HepG2 (cell line): Measurements from ENCODE around the gene RPL37.

Source experiments
- CTCF ChIP-seq: sonication (generic); formaldehyde crosslinking; IDR thresholded peaks from 2 replicates; pipeline ENCODE4 v1.5.0; 2020; ENCODE audit warnings: mild to moderate bottlenecking, missing genetic modification reagents, moderate library complexity
- ELF4 ChIP-seq: sonication (generic); formaldehyde crosslinking; IDR thresholded peaks from 2 replicates; pipeline ENCODE4 v1.5.0; 2020; ENCODE audit warnings: missing genetic modification reagents, mild to moderate bottlenecking, moderate library complexity, borderline replicate concordance
- HIC2 ChIP-seq: sonication (generic); formaldehyde crosslinking; IDR thresholded peaks from 2 replicates; pipeline ENCODE4 v1.9.0; 2022; ENCODE audit warnings: low read depth, missing genetic modification reagents
- KDM3A ChIP-seq: IDR thresholded peaks from 2 replicates; pipeline ENCODE4 v1.6.1; 2018; ENCODE audit warnings: low read depth, missing compliant biosample characterization
- LCORL ChIP-seq, 2 experiments: fragments of 450-650 bp in 1 of 2; sonication (generic) in 1 of 2; formaldehyde crosslinking in 1 of 2; IDR thresholded peaks; 2 replicates each; pipeline versions ENCODE4 v1.5.0 to v1.6.1; 2017 to 2020; ENCODE audit warnings: antibody characterized with exemption in 1 of 2, missing genetic modification reagents in 1 of 2
- NFIC ChIP-seq: IDR thresholded peaks from 2 replicates; pipeline ENCODE4 v1.6.1; 2012; ENCODE audit warnings: mild to moderate bottlenecking, low read length, inconsistent platforms
- NR2C2 ChIP-seq: sonication (generic); formaldehyde crosslinking; IDR thresholded peaks from 2 replicates; pipeline ENCODE4 v1.4.0; 2020; ENCODE audit warnings: missing genetic modification reagents, mild to moderate bottlenecking, moderate library complexity, borderline replicate concordance
- RFX5 ChIP-seq: IDR thresholded peaks from 2 replicates; pipeline ENCODE4 v1.6.1; 2011; ENCODE audit warnings: low read depth, low read length, improper control_type of control experiment
- ZMYM2 ChIP-seq: sonication (generic); formaldehyde crosslinking; IDR thresholded peaks from 2 replicates; pipeline ENCODE4 v1.8.0; 2022; ENCODE audit warnings: mild to moderate bottlenecking, missing genetic modification reagents
- ZNF607 ChIP-seq: sonication (generic); formaldehyde crosslinking; IDR thresholded peaks from 2 replicates; pipeline ENCODE4 v1.5.1; 2020; ENCODE audit warnings: missing genetic modification reagents, mild to moderate bottlenecking, borderline replicate concordance
- TF ChIP-seq, protein P1 (sequence below): IDR thresholded peaks from 2 replicates; pipeline ENCODE4 v1.6.1; 2016; ENCODE audit warnings: low read depth, missing genetic modification reagents, missing compliant biosample characterization
- TF ChIP-seq, protein P2 (sequence below): sonication (generic); formaldehyde crosslinking; IDR thresholded peaks from 2 replicates; pipeline ENCODE4 v1.5.0; 2020; ENCODE audit warnings: mild to moderate bottlenecking, missing genetic modification reagents, borderline replicate concordance

DNA sequence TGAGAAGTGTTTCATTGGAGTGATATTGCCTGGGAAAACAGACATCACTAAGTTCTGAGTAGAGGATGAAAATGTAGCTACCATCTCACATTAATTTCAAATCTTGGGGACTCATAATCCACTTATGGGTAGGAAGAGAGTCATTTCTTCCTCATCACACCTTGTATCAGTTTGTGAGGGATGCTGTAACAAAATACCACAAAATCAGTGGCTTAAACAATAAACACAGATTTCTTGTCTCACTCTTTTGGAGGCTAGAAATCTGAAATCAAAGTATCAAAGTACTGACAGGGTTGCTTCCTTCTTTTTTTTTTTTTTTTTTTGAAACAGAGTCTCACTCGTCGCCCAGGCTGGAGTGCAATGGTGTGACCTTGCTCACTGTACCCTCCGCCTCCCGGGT is 9.5 kb upstream of the RPL37 start:
- TF ChIP-seq ELF4 (CRISPR knock-in tag) (no peak), HIC2 (CRISPR knock-in tag) (no peak), NFIC (no peak), ZMYM2 (no peak), CTCF (CRISPR knock-in tag) (no peak), RFX5 (no peak), NR2C2 (no peak), LCORL (IDR thresholded peaks at IDR 0.05) (no peak), LCORL (CRISPR knock-in tag; IDR thresholded peaks at IDR 0.05) (no peak), KDM3A (CRISPR knock-in tag) (no peak), ZNF607 (CRISPR knock-in tag) (no peak)
- TF ChIP-seq, protein P1, sequence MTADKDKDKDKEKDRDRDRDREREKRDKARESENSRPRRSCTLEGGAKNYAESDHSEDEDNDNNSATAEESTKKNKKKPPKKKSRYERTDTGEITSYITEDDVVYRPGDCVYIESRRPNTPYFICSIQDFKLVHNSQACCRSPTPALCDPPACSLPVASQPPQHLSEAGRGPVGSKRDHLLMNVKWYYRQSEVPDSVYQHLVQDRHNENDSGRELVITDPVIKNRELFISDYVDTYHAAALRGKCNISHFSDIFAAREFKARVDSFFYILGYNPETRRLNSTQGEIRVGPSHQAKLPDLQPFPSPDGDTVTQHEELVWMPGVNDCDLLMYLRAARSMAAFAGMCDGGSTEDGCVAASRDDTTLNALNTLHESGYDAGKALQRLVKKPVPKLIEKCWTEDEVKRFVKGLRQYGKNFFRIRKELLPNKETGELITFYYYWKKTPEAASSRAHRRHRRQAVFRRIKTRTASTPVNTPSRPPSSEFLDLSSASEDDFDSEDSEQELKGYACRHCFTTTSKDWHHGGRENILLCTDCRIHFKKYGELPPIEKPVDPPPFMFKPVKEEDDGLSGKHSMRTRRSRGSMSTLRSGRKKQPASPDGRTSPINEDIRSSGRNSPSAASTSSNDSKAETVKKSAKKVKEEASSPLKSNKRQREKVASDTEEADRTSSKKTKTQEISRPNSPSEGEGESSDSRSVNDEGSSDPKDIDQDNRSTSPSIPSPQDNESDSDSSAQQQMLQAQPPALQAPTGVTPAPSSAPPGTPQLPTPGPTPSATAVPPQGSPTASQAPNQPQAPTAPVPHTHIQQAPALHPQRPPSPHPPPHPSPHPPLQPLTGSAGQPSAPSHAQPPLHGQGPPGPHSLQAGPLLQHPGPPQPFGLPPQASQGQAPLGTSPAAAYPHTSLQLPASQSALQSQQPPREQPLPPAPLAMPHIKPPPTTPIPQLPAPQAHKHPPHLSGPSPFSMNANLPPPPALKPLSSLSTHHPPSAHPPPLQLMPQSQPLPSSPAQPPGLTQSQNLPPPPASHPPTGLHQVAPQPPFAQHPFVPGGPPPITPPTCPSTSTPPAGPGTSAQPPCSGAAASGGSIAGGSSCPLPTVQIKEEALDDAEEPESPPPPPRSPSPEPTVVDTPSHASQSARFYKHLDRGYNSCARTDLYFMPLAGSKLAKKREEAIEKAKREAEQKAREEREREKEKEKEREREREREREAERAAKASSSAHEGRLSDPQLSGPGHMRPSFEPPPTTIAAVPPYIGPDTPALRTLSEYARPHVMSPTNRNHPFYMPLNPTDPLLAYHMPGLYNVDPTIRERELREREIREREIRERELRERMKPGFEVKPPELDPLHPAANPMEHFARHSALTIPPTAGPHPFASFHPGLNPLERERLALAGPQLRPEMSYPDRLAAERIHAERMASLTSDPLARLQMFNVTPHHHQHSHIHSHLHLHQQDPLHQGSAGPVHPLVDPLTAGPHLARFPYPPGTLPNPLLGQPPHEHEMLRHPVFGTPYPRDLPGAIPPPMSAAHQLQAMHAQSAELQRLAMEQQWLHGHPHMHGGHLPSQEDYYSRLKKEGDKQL (CRISPR knock-in tag) = no peak
- TF ChIP-seq, protein P2, sequence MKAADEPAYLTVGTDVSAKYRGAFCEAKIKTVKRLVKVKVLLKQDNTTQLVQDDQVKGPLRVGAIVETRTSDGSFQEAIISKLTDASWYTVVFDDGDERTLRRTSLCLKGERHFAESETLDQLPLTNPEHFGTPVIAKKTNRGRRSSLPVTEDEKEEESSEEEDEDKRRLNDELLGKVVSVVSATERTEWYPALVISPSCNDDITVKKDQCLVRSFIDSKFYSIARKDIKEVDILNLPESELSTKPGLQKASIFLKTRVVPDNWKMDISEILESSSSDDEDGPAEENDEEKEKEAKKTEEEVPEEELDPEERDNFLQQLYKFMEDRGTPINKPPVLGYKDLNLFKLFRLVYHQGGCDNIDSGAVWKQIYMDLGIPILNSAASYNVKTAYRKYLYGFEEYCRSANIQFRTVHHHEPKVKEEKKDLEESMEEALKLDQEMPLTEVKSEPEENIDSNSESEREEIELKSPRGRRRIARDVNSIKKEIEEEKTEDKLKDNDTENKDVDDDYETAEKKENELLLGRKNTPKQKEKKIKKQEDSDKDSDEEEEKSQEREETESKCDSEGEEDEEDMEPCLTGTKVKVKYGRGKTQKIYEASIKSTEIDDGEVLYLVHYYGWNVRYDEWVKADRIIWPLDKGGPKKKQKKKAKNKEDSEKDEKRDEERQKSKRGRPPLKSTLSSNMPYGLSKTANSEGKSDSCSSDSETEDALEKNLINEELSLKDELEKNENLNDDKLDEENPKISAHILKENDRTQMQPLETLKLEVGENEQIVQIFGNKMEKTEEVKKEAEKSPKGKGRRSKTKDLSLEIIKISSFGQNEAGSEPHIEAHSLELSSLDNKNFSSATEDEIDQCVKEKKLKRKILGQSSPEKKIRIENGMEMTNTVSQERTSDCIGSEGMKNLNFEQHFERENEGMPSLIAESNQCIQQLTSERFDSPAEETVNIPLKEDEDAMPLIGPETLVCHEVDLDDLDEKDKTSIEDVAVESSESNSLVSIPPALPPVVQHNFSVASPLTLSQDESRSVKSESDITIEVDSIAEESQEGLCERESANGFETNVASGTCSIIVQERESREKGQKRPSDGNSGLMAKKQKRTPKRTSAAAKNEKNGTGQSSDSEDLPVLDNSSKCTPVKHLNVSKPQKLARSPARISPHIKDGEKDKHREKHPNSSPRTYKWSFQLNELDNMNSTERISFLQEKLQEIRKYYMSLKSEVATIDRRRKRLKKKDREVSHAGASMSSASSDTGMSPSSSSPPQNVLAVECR (CRISPR knock-in tag) = no peak
